IPS-18a (cell line): ENCODE results near the gene CENPE.
"Not testable (repeated sequence)": the region's sequence is repeated elsewhere in the genome, so short reads cannot be mapped to it uniquely, and the experiment has no call there.

Source experiments
- H3K27ac ChIP-seq: one replicate; pipeline ENCODE4 v1.5.1; 2013; ENCODE audit warnings: low read length
- H3K27me3 ChIP-seq: one replicate; pipeline ENCODE4 v1.6.1; 2013; ENCODE audit warnings: mild to moderate bottlenecking, low read length; ENCODE audit not compliant: control insufficient read depth, insufficient read depth
- H3K36me3 ChIP-seq: one replicate; pipeline ENCODE4 v1.6.1; 2013; ENCODE audit warnings: low read depth, low read length; ENCODE audit not compliant: control insufficient read depth
- H3K4me1 ChIP-seq: one replicate; pipeline ENCODE4 v1.6.1; 2013; ENCODE audit warnings: low read depth, low read length; ENCODE audit not compliant: control insufficient read depth
- H3K4me3 ChIP-seq: one replicate; pipeline ENCODE4 v1.5.1; 2013; ENCODE audit warnings: low read length
- H3K9ac ChIP-seq: one replicate; pipeline ENCODE4 v1.6.1; 2013; ENCODE audit warnings: mild to moderate bottlenecking, low read length, moderate library complexity
- H3K9me3 ChIP-seq: one replicate; pipeline ENCODE4 v1.6.1; 2013; ENCODE audit warnings: low read depth, low read length; ENCODE audit not compliant: control insufficient read depth

The CENPE gene

DNA sequence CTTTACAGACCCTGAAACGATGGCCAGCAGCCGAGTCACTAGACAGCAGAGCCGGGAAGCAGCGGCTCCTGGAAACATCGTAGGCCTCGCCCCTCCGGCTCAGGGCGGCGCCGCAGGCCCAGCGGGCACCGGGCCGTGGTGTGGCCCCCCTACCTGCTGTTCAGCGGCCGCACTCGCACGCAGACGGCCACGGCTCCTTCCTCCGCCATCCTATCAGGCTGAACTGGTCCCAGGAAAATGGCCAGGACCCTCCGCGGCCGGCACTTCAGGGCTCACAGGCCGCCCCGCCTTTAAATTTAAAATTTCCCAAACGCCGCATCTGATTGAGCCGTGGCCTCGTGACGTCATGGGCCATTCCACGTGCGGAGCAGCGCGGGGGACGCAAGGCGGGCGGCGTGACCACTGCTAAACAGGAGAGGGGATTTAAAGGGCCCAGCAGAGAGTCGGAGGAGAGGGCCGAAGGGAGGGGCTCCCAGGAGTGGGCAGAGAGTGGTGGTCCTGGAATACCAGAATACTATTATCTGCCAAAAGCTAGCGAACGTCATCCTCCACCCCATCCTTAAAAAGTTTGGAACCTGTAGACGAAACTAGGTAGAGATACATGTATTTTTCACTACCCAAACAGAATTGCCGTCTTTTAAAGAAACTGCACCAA, at the start of gene CENPE:
Gene CENPE, minus strand, starts transcription at position 233 of the 655 bp plus-strand sequence. Its CDS starts 24 bp downstream, at position 209.
- Histone ChIP-seq H3K4me1 (peaks cover 12% of the 10 kb centered on the region), H3K4me3 (peak within 1 kb of the TSS; percentile 95), H3K9ac (peak within 1 kb of the TSS; percentile 79), H3K27ac (no peak within 1 kb of the TSS), H3K9me3 (no peaks in the 10 kb centered on the region), H3K27me3 (no peaks in the 10 kb centered on the region), H3K36me3 (peaks cover 33% of the 10 kb centered on the region)

- no peaks in the 10 kb centered on the region for H3K36me3 ChIP-seq
- H3K27ac ChIP-seq, result no peak overlapping the region
- no peaks in the 10 kb centered on the region for H3K27me3 ChIP-seq
- H3K9ac ChIP-seq, result no peak overlapping the region
- no peak overlapping the region for H3K4me3 ChIP-seq
- peaks cover 3% of the 10 kb centered on the region for H3K9me3 ChIP-seq
- H3K4me1 ChIP-seq, result no peaks in the 10 kb centered on the region
Measured at GRCh38 chr4:103244251-103244650, 46.1 kb upstream of the CENPE start.

- H3K9me3 ChIP-seq, H3K4me3 ChIP-seq, H3K27ac ChIP-seq, H3K9ac ChIP-seq, H3K4me1 ChIP-seq, H3K27me3 ChIP-seq, H3K36me3 ChIP-seq: not testable (repeated sequence)
Measured at GRCh38 chr4:103230938-103231337, 32.8 kb upstream of the CENPE start.

DNA sequence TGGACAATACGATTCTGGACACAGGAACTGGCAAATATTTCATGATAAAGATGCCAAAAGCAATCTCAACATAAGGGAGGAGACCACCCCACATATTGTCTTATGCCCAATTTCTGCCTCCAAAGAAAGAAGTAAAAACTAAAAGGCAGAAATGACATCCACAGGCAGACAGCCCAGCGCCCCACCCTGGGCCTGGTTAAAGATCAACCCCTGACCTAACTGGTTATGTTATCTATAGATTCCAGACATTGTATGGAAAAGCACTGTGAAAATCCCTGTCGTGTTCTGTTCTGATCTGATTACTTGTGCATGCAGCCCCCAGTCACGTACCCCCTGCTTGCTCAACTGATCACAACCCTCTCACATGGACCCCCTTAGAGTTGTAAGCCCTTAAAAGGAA, 25.4 kb upstream of the CENPE start:
- not testable (repeated sequence) for H3K27ac ChIP-seq, H3K9me3 ChIP-seq, H3K27me3 ChIP-seq, H3K4me3 ChIP-seq, H3K4me1 ChIP-seq, H3K36me3 ChIP-seq, H3K9ac ChIP-seq

DNA sequence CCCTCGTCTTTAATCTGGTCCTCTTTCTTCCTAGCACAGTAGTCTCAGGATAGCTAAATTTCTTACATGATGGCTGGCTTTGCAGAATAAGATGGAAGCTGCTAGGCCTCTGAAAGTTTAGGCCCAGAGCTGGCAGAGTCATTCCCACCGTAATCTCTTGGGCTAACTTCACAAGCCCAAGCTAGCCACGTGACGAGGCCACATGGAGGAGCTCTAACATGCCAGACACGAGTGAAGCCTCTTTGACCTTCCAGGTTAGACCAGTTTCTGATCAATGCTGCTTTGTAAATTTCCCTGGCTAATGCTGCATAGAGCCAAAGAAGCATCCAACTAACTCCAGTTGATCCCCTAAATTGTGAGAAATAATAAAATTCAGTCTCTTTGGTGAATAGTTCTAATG, 9.5 kb upstream of the CENPE start:
- Histone ChIP-seq H3K36me3 (no peaks in the 10 kb centered on the region), H3K27me3 (no peaks in the 10 kb centered on the region), H3K4me1 (no peaks in the 10 kb centered on the region), H3K4me3 (no peak overlapping the region), H3K27ac (no peak overlapping the region), H3K9ac (no peak overlapping the region), H3K9me3 (no peaks in the 10 kb centered on the region)

GRCh38 chr4:103204111-103204510, 6.0 kb upstream of the CENPE start:
- Histone ChIP-seq H3K27ac (no peak overlapping the region), H3K4me3 (no peak overlapping the region), H3K4me1 (no peaks in the 10 kb centered on the region), H3K36me3 (no peaks in the 10 kb centered on the region), H3K27me3 (no peaks in the 10 kb centered on the region), H3K9me3 (no peaks in the 10 kb centered on the region), H3K9ac (no peak overlapping the region)

DNA sequence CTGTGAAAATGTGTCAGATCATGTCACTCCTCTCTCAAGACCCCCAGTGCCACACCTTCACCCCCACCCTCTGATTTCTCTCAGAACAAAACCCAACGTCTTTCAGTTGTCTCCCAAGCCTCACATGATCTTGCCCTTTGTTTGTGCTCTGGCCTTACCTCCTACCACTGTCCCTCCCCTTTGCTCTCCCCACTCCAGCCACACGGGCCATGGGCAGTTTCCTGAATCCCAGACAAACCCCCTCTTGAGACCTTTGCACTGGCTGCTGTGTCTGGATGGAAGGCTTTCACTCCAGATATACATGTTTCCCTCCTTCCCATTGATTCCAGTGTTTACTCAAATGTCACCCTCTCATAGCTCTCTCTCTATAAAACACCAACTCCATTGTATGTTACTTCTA, 3.6 kb upstream of the CENPE start:
- H3K36me3 ChIP-seq, result no peaks in the 10 kb centered on the region
- no peaks in the 10 kb centered on the region for H3K27me3 ChIP-seq
- H3K4me3 ChIP-seq, result no peak overlapping the region
- H3K27ac ChIP-seq, result no peak overlapping the region
- no peaks in the 10 kb centered on the region for H3K9me3 ChIP-seq
- peaks cover 9% of the 10 kb centered on the region for H3K4me1 ChIP-seq
- no peak overlapping the region for H3K9ac ChIP-seq

DNA sequence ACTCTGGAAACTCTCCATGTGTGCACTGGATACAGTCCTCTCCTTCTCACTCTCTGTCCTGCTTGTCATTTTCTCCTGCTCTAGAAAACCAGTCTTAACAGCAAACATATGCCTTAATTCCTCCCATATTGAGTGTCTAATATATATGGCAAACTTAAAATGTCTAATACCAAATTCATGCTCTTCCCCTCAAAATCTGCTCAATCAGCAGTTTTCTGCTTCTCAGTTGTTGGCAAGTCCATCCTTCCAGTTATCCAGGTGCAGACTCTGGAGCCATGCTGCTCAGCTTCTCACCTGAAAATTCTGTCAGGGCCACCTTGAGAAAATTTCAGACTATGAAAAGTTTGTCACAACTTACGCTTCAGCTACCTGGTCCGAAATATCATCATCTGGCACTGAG, 3.1 kb upstream of the CENPE start:
- no peak overlapping the region for H3K4me3 ChIP-seq
- no peaks in the 10 kb centered on the region for H3K9me3 ChIP-seq
- H3K27ac ChIP-seq, result no peak overlapping the region
- H3K9ac ChIP-seq, result no peak overlapping the region
- H3K27me3 ChIP-seq, result no peaks in the 10 kb centered on the region
- H3K36me3 ChIP-seq, result peaks cover 3% of the 10 kb centered on the region
- H3K4me1 ChIP-seq, result peaks cover 12% of the 10 kb centered on the region

GRCh38 chr4:103199009-103199408, 866 bp upstream of the CENPE start:
- no peak overlapping the region for H3K4me3 ChIP-seq
- peaks cover 25% of the 10 kb centered on the region for H3K36me3 ChIP-seq
- H3K27ac ChIP-seq, result no peak overlapping the region
- H3K27me3 ChIP-seq, result no peaks in the 10 kb centered on the region
- H3K4me1 ChIP-seq, result peaks cover 12% of the 10 kb centered on the region
- H3K9ac ChIP-seq, result no peak overlapping the region
- H3K9me3 ChIP-seq, result no peaks in the 10 kb centered on the region

DNA sequence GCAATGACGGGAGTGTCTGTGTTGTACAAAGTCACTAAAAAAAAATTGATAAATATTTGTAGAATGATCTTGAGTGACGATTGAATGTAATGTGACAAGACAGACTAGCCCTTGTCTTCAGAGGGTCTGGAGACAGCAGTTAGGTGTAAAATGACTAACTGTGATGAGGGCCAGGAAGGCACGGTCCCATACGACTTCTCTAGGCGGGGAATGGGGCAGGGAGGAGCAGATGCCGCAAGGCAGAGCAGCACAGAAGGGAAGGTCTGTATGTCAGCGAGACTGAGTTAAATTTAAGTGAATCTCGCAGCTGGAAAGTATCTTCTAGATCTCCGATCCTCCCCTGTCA, 405 bp downstream of the CENPE start:
- Histone ChIP-seq H3K9me3 (no peaks in the 10 kb centered on the region), H3K27ac (no peak overlapping the region), H3K36me3 (peaks cover 33% of the 10 kb centered on the region), H3K27me3 (no peaks in the 10 kb centered on the region), H3K9ac (peak overlapping the region; percentile 79), H3K4me3 (peak overlapping the region; percentile 95), H3K4me1 (peaks cover 12% of the 10 kb centered on the region)

- no peak overlapping the region for H3K4me3 ChIP-seq
- peaks cover 44% of the 10 kb centered on the region for H3K36me3 ChIP-seq
- H3K27me3 ChIP-seq, result no peaks in the 10 kb centered on the region
- no peak overlapping the region for H3K27ac ChIP-seq
- peaks cover 12% of the 10 kb centered on the region for H3K4me1 ChIP-seq
- H3K9ac ChIP-seq, result no peak overlapping the region
- no peaks in the 10 kb centered on the region for H3K9me3 ChIP-seq
Measured at GRCh38 chr4:103193457-103193856, 4.7 kb downstream of the CENPE start.

DNA sequence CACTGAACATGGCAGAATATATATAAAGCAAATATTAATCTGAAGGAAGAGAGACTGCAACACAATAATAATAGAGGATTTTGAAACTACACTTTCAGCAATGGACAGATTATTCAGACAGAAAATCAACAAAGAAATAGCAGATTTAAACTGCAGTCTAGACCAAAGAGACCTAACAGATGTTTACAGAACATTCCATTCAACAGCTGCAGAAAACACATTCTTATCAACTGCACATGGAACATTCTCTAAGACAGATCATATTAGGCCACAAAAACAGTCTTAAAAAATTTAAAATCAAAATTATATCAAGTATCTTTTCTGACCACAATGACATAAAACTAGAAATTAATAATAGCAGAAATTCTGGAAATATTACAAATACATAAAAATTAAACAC, 27.1 kb downstream of the CENPE start:
- Histone ChIP-seq H3K4me3 (no peak overlapping the region), H3K36me3 (peaks cover 50% of the 10 kb centered on the region), H3K27me3 (no peaks in the 10 kb centered on the region), H3K9ac (no peak overlapping the region), H3K27ac (no peak overlapping the region), H3K9me3 (no peaks in the 10 kb centered on the region), H3K4me1 (no peaks in the 10 kb centered on the region)
